HG02798 (cell line): Measurements from ENCODE around the gene ENTPD1.
"Not testable (repeated sequence)": the region's sequence is repeated elsewhere in the genome, so short reads cannot be mapped to it uniquely, and the experiment has no call there.

Experiments
- ATAC-seq: cut with Tn5 transposase; IDR thresholded peaks from one replicate; pipeline ENCODE4 v1.9.1; 2021; ENCODE audit warnings: mild to moderate bottlenecking; ENCODE audit not compliant: unreplicated experiment, poor library complexity

ENTPD1 gene

DNA sequence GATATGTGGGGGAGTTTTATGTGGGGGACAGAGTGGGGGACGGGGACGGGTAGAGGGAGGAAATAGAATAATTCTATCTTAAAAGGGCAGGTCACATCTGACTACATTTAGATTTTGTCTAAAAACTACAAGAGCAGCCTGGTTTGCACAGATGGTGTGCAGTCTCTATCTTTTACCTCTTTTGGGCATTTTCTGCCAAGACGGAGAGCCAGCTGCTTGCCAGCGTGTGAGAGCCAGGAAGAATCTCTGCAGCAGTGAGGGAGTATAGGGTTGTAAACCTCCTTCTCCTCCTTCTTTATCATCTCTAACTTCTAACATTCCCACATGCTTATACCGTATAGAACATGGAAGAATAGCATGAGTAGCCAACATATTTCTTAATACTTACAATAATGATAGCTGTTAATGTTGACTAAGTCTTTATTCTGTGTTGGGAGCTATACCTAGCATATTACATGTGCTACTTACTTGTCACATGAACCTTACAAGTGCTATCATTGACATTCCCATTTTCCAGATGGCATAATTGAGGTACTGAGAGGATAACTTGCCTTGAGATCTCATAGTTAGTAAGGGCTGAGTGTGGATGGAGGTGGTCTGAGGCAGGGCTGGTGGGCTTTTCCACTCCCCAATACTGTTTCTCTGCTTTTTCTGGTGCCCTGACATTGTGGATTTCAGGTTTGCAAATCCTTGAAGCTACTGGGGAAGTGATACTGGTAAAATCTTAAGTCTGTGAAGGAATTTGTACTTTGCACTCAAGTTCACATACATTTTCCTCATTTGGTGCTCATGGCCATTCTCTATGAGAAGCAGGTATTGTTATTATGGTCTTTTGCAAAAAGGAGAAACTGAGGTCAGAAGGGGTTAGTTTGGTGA lies 1.1 kb downstream of the ENTPD1 start:
- ATAC-seq, result no peak

DNA sequence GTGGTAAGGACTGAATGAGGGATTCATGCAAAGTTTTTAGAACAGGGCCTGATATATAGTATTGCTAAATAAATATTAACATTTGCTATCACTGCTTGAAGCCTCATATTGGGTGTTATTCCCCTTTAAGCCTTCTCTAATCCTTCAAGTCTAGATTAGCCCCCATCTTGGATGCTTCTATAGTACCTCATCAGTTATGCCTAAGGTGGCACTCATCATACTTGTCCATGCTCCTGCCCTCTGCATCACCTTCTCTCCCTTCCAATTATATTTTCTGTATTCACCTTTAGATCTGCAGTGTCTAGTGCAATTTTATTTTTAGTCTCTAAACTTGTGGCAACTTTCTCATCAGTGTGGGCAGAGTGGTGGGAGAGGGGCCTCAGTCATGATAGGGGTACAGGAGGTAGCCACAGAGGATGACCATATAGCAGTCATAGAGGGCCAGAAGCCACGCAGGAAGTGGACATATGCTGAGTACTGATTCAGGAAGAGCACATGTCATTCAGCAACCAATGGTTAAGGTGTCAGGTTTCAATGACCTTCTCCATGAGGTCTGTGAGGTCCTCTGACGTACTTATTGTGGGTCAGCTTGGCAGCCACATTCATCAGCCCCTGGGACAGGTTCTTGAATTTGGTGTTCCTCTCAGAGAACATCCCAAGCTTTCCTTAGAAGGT lies 2.5 kb downstream of the ENTPD1 start:
- peak; percentile 52 for ATAC-seq

DNA sequence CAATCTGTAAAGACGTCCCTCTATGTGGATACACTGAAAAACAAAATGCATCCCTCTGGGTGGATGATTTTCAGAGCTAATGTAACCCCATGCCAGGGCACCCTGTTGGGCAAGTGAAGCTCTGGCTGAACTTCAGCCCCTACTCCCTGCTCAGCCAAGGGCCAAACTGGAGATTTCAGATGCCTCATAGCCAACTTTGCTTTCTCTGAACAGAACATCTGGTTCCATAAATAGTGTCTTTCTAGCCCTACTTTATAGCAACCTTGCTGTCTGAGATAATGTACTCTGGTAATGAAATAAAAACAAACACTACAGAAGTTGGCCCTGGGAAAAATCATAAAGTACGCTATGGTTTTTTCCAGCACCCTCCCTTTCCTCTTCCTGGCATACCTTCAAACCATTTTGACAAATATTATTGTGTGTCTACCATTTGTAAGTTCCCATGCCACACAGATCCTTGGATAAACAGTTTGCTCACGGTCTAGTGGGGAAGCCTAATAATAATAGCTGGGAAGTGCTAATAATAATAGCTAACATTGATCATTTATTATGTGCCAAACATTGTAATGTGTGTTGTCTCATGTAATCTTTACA lies 3.4 kb downstream of the ENTPD1 start:
- ATAC-seq, result no peak

DNA sequence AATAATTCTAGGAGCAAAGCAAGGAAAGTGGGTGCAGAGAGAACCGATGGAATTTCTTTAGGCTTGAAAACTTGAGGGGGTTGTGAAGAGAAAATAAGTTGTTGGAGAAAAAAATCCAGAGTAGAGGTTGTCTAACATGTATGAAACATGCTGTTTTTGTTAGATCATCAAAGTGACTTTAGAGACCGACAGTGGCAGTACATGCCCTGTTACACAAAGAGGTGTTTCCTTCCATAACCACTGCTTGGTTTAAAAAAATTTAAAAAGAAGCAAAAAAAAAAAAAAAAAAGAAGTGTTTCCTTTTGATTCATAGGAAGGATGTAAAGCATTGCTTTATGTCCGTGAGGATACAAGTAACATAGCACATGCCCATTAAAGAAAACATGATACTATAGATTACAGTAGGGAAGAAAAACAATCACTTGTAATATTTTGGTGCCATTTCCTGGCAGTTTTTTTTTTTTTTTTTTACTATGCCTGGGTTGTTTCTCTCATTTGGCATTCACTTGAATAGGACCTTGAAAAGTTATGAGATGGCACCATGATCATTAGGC lies 6.1 kb downstream of the ENTPD1 start:
- no peak for ATAC-seq

DNA sequence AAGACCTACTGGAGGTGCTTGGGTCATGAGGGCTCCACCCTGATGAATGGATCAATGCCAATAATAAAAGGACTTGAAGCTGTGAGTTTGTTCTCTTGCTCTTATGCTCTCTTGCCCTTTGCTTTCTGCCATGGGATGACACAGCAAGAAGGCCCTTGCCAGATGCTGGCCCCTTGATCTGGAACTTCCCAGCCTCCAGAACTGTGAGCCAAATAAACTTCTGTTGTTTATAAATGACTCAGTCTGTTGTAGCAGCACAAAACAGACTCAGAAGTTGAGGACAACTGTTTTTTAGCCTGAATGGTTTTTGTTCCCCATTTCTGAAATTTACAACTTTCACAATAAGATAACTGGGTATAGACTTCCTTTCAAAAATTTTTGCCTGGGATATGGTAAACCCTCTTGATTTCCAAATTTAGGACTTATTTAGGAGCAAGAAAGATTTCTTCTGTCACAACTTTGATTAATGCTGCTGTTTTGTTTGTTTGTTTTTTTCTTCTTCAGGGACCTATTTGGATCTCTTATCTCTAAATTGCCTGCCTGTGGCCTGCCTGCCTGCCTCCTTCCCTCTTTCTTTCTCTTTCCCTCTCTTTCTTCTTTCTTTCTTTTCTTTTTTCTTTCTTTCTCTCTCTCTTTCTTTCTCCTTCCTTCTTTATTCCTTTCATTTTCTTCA lies 12.1 kb downstream of the ENTPD1 start:
- ATAC-seq, result peak; percentile 79

DNA sequence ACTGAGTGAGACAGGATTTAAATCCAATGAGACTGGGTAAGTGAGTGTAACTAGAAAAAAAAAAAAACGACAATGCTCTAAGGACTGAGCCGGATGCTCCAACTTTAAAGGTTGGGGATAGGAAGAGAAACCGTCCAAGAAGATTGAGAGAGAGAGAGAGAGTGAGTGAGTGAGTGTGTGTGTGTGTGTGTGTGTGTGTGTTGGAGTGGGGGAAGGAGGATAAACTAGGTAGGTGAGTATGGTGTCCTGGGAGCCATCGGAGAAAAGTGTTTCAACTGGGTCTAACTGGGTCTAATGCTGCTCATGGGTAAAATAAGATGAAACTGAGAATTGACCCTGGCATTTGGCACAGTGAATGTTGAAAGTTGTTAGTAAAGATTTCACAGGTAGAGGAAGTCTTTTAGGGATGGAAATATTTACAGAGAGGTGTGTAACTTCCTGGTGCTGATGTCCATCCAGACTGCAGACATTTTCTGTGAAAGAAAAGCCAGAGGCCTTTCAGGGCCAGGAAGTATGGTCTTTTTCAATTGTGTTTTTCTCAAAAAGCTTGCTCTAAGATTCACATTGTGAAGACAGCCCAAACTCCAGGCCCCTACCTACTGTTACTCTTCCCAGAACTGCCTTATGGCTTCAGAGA lies 14.2 kb downstream of the ENTPD1 start:
- ATAC-seq, result no peak

DNA sequence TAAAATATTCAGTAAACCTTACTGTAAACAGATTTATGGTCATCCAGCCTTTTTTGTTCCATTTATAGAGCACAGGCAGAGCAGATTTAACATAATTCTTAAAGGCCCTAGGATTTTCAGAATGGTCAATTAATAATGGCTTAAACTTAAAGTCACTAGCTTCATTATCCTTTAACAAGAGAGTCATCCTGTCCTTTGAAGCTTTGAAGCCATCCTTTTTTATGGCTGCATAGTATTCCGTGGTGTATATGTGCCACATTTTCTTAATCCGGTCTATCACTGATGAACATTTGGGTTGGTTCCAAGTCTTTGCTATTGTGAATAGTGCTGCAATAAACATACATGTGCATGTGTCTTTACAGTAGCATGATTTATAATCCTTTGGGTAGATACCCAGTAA lies 17.5 kb downstream of the ENTPD1 start:
- ATAC-seq, result not testable (repeated sequence)

DNA sequence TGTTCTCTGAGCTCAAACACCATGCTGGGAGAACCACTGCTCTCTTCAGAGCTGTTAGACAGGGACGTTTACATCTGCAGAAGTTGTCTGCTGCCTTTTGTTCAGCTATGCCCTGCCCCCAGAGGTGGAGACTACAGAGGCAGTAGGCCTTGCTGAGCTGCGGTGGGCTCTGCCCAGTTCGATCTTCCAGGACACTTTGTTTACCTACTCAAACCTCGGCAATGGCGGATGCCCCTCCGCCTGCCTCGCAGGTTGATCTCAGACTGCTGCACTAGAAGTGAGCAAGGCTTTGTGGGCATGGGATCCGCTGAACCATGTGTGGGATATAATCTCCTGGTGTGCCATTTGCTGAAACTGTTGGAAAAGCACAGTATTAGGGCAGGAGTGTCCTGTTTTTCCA lies 21.7 kb downstream of the ENTPD1 start:
- ATAC-seq, result not testable (repeated sequence)

DNA sequence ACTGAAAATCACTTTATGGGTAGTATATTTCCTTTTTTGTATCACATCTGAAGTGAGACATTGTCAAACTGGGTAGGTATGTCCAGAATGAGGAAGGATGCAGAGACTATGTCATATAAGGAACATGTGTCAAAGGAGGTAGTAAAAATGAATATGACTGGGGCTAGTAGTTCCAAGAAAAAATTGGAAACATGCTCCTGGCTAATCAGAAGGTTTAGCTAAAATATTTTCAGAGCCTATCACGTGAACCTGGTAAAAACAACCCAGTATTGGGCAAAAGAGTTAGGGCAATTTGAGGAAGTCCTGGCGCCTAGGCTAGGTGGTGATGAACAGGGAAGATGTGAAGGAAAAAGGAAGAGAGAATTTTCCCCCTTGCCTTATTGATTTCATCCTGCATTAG lies 26.4 kb downstream of the ENTPD1 start:
- ATAC-seq, result no peak

DNA sequence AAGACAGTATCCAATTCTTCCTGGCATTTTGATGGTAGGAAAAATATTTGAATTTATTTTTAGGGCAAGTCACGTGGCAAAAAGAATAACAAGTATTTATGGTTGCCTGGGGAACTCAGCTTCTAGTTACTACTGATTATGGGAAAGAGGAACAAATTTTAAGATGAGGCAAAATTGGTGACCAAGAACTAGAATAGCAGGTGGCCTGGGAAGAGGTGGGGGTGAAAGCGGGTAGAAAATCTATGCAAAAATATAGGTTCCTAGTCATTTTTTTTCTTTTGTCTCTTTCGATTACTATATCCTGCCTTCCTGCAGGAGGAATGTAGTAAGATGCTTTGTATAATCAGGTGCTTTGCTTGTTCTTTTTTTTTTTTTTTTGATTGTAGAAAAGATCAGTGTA lies 27.8 kb downstream of the ENTPD1 start:
- peak; percentile 57 for ATAC-seq

DNA sequence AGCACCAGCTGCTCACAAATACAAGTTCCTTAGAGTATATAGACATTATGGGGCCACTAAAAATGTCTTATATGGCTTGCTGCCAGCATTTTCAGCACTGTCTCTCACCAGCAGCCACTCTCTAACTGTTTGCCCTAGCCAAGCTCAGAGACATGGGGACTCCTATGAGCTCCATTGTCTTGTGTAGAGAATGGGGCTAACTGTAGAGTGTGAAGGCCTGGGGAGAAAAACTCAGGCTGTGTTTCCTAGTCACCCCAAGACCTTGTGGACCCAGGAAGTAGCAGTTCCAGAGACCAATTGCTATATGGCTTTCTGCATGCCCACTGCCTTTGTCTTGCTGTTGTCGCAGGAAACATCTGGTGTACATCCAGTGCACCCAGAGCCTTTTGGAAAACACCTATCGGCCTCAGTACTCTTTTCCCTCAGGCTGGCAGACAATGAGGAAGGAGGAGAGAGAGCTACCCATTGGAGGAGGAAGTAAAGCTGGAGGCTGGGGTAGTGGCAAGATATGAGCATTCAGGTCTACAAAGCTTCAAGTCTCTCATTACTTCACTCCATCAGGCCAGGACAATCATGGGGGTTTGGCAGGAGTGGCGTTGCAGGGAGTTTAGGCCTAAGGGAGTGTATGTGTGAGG lies 28.4 kb downstream of the ENTPD1 start:
- peak; percentile 8 for ATAC-seq

DNA sequence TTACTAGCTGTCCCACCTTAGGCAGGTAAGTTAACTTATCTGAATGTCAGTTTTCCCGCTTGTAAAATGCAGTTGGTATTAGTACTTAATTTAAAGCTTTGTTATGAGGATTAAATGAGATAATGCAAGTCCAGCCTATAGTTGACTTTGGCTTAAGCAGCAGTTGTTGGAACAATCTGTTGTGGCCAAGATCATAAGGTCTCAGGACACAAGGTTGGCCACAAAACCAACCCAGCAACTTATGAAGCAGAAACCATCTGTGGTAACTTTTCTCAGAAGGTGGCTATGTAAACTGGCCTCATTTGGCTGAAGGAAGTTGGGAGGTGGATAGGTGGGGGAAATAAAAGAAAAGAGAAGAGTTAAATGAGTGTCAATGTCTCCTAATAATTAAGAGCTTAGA lies 29.4 kb downstream of the ENTPD1 start:
- peak; percentile 44 for ATAC-seq

DNA sequence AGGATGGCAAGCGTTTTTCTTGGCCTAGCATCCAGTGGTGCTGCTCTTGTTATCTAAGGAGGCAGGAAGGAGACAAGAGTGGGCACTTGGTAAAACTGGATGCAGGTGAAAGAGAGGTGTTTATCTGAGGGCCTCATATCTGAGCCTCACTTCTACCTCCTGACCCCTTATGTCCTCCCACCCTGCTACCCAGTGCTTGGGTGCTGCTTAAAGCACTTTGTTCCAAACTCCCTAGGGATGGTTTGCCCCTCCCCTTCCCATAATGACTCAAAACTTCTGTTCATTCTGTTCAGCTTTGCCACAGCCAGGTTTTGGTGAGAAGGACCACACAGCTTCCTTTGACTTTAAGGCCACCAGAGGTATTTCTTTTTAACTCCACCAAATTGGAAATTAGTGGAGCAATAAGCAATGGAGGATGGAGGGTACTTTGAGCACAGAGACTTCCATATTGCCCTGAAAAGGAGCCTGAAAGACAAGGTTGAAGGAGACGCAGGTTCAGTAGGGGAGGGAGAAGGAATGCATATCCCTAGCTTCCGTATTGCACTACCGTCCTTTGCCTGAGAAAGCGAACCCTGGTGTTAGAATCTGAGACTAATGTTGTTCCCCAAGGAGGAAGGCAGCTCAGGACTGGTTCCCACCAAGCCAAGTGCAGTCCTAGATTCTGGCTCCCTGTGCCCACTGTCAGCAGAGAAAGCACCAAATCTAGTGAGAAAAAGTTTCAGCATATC lies 30.1 kb downstream of the ENTPD1 start:
- ATAC-seq, result no peak

DNA sequence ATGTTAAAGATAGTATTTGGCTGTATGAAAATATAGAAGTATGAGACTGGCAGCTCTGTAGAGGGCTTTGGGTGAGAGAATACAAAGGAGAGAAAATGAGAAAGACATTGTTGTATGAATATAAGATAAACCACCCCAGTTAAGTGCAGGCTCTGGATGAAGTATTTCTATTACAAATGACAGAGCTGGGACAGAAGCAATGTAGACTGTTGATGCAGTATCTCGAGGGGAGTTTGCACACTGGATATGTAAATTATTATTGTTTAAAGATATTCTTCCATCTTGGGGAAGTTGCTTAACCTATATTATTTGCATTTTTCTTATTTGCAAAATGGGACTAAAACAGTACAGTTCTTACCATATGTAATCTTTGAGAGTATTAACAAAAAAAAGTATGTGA lies 31.5 kb downstream of the ENTPD1 start:
- ATAC-seq, result no peak

DNA sequence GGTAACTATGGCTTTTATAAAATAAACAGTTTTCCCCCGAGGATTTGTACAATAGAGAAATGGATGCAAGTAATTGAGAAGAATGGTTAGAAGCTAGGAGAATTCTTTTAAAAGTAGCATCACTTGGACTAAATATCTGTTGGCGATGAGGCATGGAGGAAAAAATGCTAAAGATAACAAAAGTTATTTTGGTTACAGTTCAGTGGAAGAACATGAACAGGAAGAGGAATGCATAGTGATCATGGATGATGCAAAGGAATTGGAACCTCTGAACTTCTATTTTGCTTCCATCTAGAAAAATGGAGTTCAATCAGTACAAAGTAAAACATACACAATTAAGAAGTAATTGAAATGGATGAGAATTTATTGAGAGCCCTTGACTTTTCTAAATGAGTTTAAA lies 32.9 kb downstream of the ENTPD1 start:
- ATAC-seq, result no peak

DNA sequence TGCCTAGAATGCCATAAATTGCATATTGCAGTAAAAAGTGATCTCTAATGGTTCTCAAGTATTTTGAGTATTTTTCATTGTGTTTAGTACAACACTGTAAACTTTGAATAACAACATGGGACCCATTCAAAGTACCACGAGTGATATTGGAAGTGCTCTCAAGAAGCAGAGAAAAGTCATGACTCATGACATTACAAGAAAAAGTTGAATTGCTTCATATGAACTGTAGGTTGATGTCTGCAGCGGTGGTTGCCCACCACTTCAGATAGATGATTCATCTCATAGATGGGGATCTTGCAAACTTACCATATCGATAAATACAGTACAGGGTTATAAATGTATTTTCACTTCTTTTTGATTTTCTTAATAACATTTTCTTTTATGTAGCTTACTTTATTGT lies 33.9 kb downstream of the ENTPD1 start:
- no peak for ATAC-seq

DNA sequence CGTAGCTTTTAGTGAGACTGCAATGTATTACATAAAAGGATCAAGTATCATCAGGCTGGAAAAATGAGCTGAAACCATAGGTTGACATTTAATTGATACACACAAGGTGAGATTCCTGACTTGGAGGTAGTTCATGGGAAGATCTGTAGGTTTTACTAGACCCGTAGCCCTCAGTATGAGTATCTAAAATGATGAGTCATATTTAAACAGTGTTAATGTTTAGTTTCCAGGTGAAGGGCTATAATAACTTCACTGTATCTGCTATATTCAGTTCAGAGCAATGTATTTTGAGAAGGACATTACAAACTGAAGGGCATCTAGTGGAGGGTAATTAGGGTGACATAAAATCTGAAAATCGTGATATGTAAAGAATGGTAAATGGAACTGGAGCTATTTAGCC lies 35.0 kb downstream of the ENTPD1 start:
- peak; percentile 38 for ATAC-seq

DNA sequence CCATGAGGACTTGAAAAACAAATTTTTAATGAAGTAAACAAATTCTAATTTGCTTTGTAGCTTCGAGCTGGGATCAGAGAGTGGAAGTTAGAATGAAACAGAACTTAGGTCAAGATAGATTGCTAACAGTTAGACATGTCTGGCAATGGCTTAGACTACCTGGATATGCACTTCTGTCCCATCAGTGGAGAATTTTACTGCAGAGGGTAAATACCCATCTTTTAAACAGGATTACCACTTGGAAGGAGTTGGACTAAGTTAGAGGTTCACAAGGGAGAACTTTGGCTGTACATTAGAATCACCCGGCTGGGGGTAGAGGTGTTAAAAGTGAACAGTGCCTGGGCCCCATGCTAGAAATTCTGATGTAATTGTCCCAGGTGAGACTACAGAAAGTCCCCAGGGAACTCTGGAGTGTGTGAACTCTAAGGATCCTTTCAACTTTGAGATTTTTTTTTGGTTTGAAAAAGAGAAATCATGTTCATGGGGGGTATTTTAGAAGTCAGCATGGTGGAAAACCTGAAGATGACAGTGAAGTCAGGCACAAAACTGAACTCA lies 35.5 kb downstream of the ENTPD1 start:
- ATAC-seq, result peak; percentile 29
